K562 (cell line): ENCODE data around the gene PREB. TPM values are rescaled to one million over a fixed set of nuclear protein-coding genes. Genes with fewer than 3 reads are reported as not detected.

ENCODE experiments used
- ATAC-seq: fragments of 200-7000 bp; cut with Tn5 transposase; 3 replicates; pipeline ENCODE4 v1.9.1; 2020; ENCODE audit warnings: moderate library complexity
- BruUV-seq: library from RNA; stranded (reverse); fragments of 400-500 nt; replicated peaks from 2 replicates; lab custom pipeline; 2021; lab: Mats Ljungman, UMichigan
- CTCF ChIA-PET: fragments of 300-600 bp; formaldehyde crosslinking; extraction: SDS; loops from one replicate; lab custom pipeline; 2021; ENCODE audit warnings: low intra/inter-chr PET ratio; lab: Yijun Ruan, JAX
- POLR2A ChIA-PET: fragments of 300-600, 350-650 bp; sonication (Branson Sonifier 250); formaldehyde crosslinking; extraction: SDS; loops from one replicate; lab custom pipeline; 2021; ENCODE audit warnings: antibody characterized with exemption, inconsistent platforms; lab: Yijun Ruan, JAX
- DNase-seq, 4 experiments: peaks; one replicate each; pipeline versions ENCODE4 v3.0.0 to v3.0.0-alpha.2; 2011 to 2018; ENCODE audit warnings: low spot score in 3 of 4, mixed read lengths in 3 of 4; ENCODE audit errors: extremely low read depth in 1 of 4
- FAIRE-seq: peaks from 2 replicates; lab custom pipeline; 2011; peaks lifted over from hg19 to GRCh38; lab: Jason Lieb, UNC
- H2AFZ ChIP-seq: 2 replicates; pipeline ENCODE4 v1.6.0; 2011; ENCODE audit warnings: low read depth, low read length, control low read depth, inconsistent platforms
- H3K27ac ChIP-seq: fragments of 200-600 bp; 3 replicates; pipeline ENCODE4 v1.8.0; 2011; ENCODE audit warnings: low read depth, mild to moderate bottlenecking, control low read depth, inconsistent platforms, low read length, moderate library complexity, mixed read lengths; ENCODE audit errors: extremely low read depth
- H3K27me3 ChIP-seq, 2 experiments: fragments of 300-600 bp in 1 of 2; 2 replicates in 1 of 2; 3 replicates in 1 of 2; pipeline versions ENCODE4 v1.6.0 to v1.8.0; 2011; ENCODE audit warnings: inconsistent platforms in 2 of 2, low read length in 2 of 2, mild to moderate bottlenecking in 1 of 2, mixed read lengths in 1 of 2, moderate library complexity in 1 of 2; ENCODE audit not compliant: control insufficient read depth in 2 of 2, insufficient read depth in 2 of 2
- H3K36me3 ChIP-seq: fragments of 300-600 bp; 3 replicates; pipeline ENCODE4 v1.8.0; 2011; ENCODE audit warnings: mild to moderate bottlenecking, low read length, inconsistent platforms; ENCODE audit not compliant: control insufficient read depth, insufficient read depth
- H3K4me1 ChIP-seq, 2 experiments: fragments of 200-600 bp in 1 of 2; replicated peaks in 1 of 2; 2 replicates in 1 of 2; 3 replicates in 1 of 2; pipeline versions ENCODE4 v1.5.1 to v1.8.0; 2011; ENCODE audit warnings: inconsistent platforms in 2 of 2, low read length in 2 of 2, mild to moderate bottlenecking in 1 of 2, mixed read lengths in 1 of 2, moderate library complexity in 1 of 2; ENCODE audit not compliant: control insufficient read depth in 2 of 2, insufficient read depth in 2 of 2
- H3K4me2 ChIP-seq: 2 replicates; pipeline ENCODE4 v1.6.1; 2011; ENCODE audit warnings: low read length, control low read depth, inconsistent platforms, mixed read lengths; ENCODE audit not compliant: insufficient read depth
- H3K4me3 ChIP-seq: fragments of 200-600 bp; sonication (generic), shearing (Covaris generic); 2 replicates; pipeline ENCODE4 v1.5.1; 2016; ENCODE audit warnings: control low read depth, inconsistent platforms
- H3K79me2 ChIP-seq: fragments of 200-600 bp; 3 replicates; pipeline ENCODE4 v1.8.0; 2011; ENCODE audit warnings: low read length, inconsistent platforms; ENCODE audit not compliant: control insufficient read depth, insufficient read depth
- H3K9ac ChIP-seq, 2 experiments: 2 replicates each; pipeline versions ENCODE4 v1.6.0 to v1.6.1; 2011; ENCODE audit warnings: low read depth in 2 of 2, low read length in 2 of 2, control low read depth in 1 of 2, inconsistent platforms in 1 of 2, mild to moderate bottlenecking in 1 of 2, mixed read lengths in 1 of 2; ENCODE audit not compliant: insufficient read depth in 1 of 2
- H3K9me1 ChIP-seq: one replicate; pipeline ENCODE4 v1.6.0; 2011; ENCODE audit warnings: inconsistent platforms, mild to moderate bottlenecking, low read length, moderate library complexity; ENCODE audit not compliant: control insufficient read depth, insufficient read depth
- H3K9me3 ChIP-seq: replicated peaks from 2 replicates; pipeline ENCODE4 v1.5.1; 2011; ENCODE audit warnings: low read depth, low read length, inconsistent platforms; ENCODE audit not compliant: control insufficient read depth, insufficient read depth
- H4K20me1 ChIP-seq: replicated peaks from 2 replicates; pipeline ENCODE4 v1.6.1; 2011; ENCODE audit warnings: low read length, inconsistent platforms, mixed read lengths; ENCODE audit not compliant: control insufficient read depth, insufficient read depth
- ATF6 ChIP-seq: sonication (generic); formaldehyde crosslinking; IDR thresholded peaks from 2 replicates; pipeline ENCODE4 v1.4.0; 2020; ENCODE audit warnings: mild to moderate bottlenecking, missing genetic modification reagents
- CBX2 ChIP-seq: fragments of 200-600 bp; sonication (generic); IDR thresholded peaks from one replicate; pipeline ENCODE4 v1.6.1; 2012; ENCODE audit warnings: mild to moderate bottlenecking, low read length, inconsistent platforms; ENCODE audit not compliant: insufficient read depth, poor library complexity, severe bottlenecking
- CEBPB ChIP-seq: fragments of 450-650 bp; IDR thresholded peaks from 2 replicates; pipeline ENCODE4 v1.6.1; 2016; ENCODE audit warnings: missing genetic modification characterization, missing compliant biosample characterization
- DACH1 ChIP-seq: fragments of 450-650 bp; IDR thresholded peaks from 2 replicates; pipeline ENCODE4 v1.6.1; 2018; ENCODE audit not compliant: partially characterized antibody
- FOXA1 ChIP-seq: fragments of 450-650 bp; IDR thresholded peaks from 2 replicates; pipeline ENCODE4 v1.6.1; 2016; ENCODE audit warnings: mild to moderate bottlenecking, borderline replicate concordance
- GTF2E2 ChIP-seq: fragments of 200-800 bp; sonication (Bioruptor generic); IDR thresholded peaks from 2 replicates; pipeline ENCODE4 v1.6.1; 2016; ENCODE audit warnings: missing genetic modification characterization, missing compliant biosample characterization
- MCM7 ChIP-seq, 2 experiments: fragments of 450-650 bp; IDR thresholded peaks; 2 replicates each; pipeline ENCODE4 v1.6.1; 2016 to 2018
- MEIS2 ChIP-seq: fragments of 450-650 bp; IDR thresholded peaks from 2 replicates; pipeline ENCODE4 v1.6.1; 2014; ENCODE audit warnings: mild to moderate bottlenecking; ENCODE audit not compliant: partially characterized antibody
- NRF1 ChIP-seq, 2 experiments: fragments of 450-650 bp; IDR thresholded peaks in 1 of 2; conservative IDR thresholded peaks in 1 of 2; 2 replicates each; pipeline ENCODE4 v1.6.1; 2014; ENCODE audit warnings: mild to moderate bottlenecking in 2 of 2
- ZBTB1 ChIP-seq: sonication (generic); formaldehyde crosslinking; IDR thresholded peaks from 2 replicates; pipeline ENCODE4 v1.8.1; 2023; ENCODE audit warnings: missing genetic modification reagents, low read depth, mild to moderate bottlenecking, borderline replicate concordance
- ZNF584 ChIP-seq: fragments of 200-800 bp; sonication (Bioruptor generic); IDR thresholded peaks from 2 replicates; pipeline ENCODE4 v1.6.1; 2016; ENCODE audit warnings: low read depth, mild to moderate bottlenecking, missing genetic modification characterization, missing compliant biosample characterization
- WGBS: fragments of 100-300 bp; shearing (Covaris generic); methylation state at CpG from one replicate; pipeline ENCODE4 v1.1.6; 2016; ENCODE audit warnings: low coverage, mixed read lengths; ENCODE audit not compliant: insufficient coverage; ENCODE audit errors: missing lambda C conversion rate; 5-methylcytosine and 5-hydroxymethylcytosine counted together
- in situ Hi-C: fragments of 300-500 bp; cut with MboI; formaldehyde crosslinking; loops from 4 replicates; pipeline ENCODE4 v1.15.0; 2018; ENCODE audit warnings: inconsistent platforms, mixed read lengths
- intact Hi-C: fragments of 100-400 bp; cut with micrococcal nuclease; formaldehyde crosslinking; loops from 2 replicates; pipeline ENCODE4 v1.14.2; 2022
- polyA plus RNA-seq, 8 experiments: library from polyadenylated mRNA; depleted of rRNA in 4 of 8; stranded (reverse) in 5 of 8; unstranded in 3 of 8; fragments of >200 nt; fragmentation: Nextera tagmentation in 2 of 8; fragmentation: Illumina TruSeq in 1 of 8; extraction: Ambion mirVana in 2 of 8; extraction: Trizol in 1 of 8; gene quantifications; 2 replicates each; pipeline versions ENCODE4 v1.2.1 to v1.2.3, GENCODE V29; 2011 to 2014; ENCODE audit warnings: inconsistent platforms in 1 of 8, missing spikeins in 1 of 8
- total RNA-seq, 7 experiments: library from RNA; depleted of rRNA in 6 of 7; stranded (reverse); fragments of >200 nt in 6 of 7; fragmentation: Illumina TruSeq in 2 of 7; extraction: Trizol in 2 of 7; gene quantifications; 2 replicates each; pipeline versions ENCODE4 v1.2.1 to v1.2.3, GENCODE V29; 2011 to 2021; ENCODE audit warnings: low replicate concordance in 1 of 7

PREB gene
- total and polyA plus RNA-seq, 9 of the 15 experiments (the other 6 are each of a cell fraction or from before 2014, with no cell fraction given), result 35.1 to 84.2 (median 67.2) TPM

DNA sequence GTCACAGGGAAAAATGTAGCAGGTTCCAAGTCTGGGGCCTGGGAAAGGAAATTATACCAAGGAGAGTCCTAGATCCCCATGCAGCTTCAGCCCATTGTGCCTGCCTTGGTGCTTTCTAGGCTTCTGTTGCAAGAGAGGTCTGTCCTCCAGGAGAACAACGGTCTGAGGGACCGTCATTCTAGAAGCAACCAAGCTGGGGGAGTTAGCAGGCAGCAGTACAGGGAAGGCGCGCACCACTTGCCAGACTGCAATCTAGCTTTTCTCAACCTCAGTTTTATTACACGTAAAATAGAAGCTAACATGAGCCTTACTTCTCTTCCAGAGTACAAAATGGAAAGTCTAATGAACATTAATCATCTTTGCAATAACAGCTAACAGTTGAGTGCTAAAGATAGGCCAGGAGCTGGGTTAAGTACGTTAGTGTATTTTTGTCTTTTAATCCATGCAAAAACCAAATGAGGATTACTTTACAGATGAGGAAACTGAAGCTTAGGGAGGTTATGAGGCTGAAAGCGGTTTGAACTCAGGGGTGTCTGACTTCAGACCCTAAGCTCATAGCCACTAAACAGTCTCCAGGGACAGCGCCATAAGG, 16.3 kb upstream of the PREB start:
- in situ Hi-C loops, result no loop called here
- Histone ChIP-seq H4K20me1 (no peaks in the 10 kb centered on the region), H3K27ac (no peak overlapping the region), H3K4me3 (no peak overlapping the region), H3K9me1 (no peaks in the 10 kb centered on the region), H3K4me1 (peaks cover 0 to 15% of the 10 kb centered on the region in 2 experiments; a peak in 2 of 5 replicates), H3K36me3 (no peaks in the 10 kb centered on the region), H3K27me3 (peaks cover 0 to 15% of the 10 kb centered on the region in 2 experiments; a peak in 2 of 5 replicates), H2AFZ (no peak overlapping the region), H3K4me2 (no peak overlapping the region), H3K9ac (peak overlapping the region in 1 of 2 experiments; percentile 40; a peak in 1 of 4 replicates), H3K79me2 (no peaks in the 10 kb centered on the region), H3K9me3 (no peaks in the 10 kb centered on the region)
- FAIRE-seq, result no peak
- TF ChIP-seq CEBPB (tag) (no peak), ZNF584 (no peak), DACH1 (no peak), MEIS2 (no peak), NRF1 (conservative IDR thresholded peaks at IDR 0.05 in 1 of 2, IDR thresholded peaks at IDR 0.05 in 1 of 2) (no peak), CBX2 (no peak), ZBTB1 (CRISPR knock-in tag) (no peak), GTF2E2 (no peak), MCM7 (IDR thresholded peaks at IDR 0.05) (no peak), FOXA1 (no peak), ATF6 (CRISPR knock-in tag) (no peak)
- intact Hi-C loops, result no loop called here
- DNase-seq, result no peak
- 39% methylated on average over 8 of the region's 8 CpGs for WGBS
- ATAC-seq, result no peak
- CTCF ChIA-PET, result no interaction called here
- no TSS peak for BruUV-seq
- POLR2A ChIA-PET, result interaction anchor here (1.6 kb wide), 1 partner anchor 11 kb away, joined by 5 read pairs; the partner anchor contains the start of gene PRR30
